ENCODE measurements around the gene RUNDC1. TPM values are rescaled to one million over a fixed set of nuclear protein-coding genes. Genes with fewer than 3 reads are reported as not detected.

Gene RUNDC1
- polyA plus RNA-seq, 1 donor (not counting 4 experiments of a cell fraction or from before 2014, with no cell fraction given): 11.1 TPM

DNA sequence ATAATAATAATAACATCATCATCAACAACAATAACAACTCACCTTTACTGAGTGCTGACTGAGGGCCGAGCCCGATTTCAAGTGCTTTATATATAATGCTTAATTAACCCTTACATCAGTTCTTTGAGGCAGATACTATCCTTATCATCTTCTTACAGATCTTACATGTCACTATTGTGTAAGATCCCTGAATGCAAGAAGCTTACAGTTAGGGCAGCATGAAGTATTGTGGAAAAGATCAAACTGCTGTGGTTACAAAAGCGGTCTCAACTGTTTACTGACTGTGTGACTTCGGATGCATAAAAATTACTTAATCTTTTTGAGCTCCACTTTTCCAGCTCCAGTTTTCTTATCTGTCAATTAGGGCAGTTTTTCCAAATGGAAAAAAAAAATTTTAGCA lies 38.6 kb downstream of the RUNDC1 start:
- no peaks in the 10 kb centered on the region for H3K9me1 ChIP-seq (ENCODE audit: control insufficient read depth, extremely low read depth, insufficient read depth, low read length)
- no peaks in the 10 kb centered on the region for H3K27me3 ChIP-seq (ENCODE audit: control insufficient read depth, extremely low read depth, insufficient read depth, low read length)
- TF ChIP-seq EZH2 (IDR thresholded peaks at IDR 0.05; ENCODE audit: low read length): no peak
- TF ChIP-seq, protein P1, sequence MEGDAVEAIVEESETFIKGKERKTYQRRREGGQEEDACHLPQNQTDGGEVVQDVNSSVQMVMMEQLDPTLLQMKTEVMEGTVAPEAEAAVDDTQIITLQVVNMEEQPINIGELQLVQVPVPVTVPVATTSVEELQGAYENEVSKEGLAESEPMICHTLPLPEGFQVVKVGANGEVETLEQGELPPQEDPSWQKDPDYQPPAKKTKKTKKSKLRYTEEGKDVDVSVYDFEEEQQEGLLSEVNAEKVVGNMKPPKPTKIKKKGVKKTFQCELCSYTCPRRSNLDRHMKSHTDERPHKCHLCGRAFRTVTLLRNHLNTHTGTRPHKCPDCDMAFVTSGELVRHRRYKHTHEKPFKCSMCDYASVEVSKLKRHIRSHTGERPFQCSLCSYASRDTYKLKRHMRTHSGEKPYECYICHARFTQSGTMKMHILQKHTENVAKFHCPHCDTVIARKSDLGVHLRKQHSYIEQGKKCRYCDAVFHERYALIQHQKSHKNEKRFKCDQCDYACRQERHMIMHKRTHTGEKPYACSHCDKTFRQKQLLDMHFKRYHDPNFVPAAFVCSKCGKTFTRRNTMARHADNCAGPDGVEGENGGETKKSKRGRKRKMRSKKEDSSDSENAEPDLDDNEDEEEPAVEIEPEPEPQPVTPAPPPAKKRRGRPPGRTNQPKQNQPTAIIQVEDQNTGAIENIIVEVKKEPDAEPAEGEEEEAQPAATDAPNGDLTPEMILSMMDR (optimal IDR thresholded peaks at IDR 0.05 in 1 of 3, IDR thresholded peaks at IDR 0.05 in 1 of 3, conservative IDR thresholded peaks at IDR 0.05 in 1 of 3; ENCODE audit: extremely low read depth in 1 of 3, insufficient read depth in 2 of 3, low read length in 3 of 3): no peak
- H3K4me2 ChIP-seq (ENCODE audit: control insufficient read depth, extremely low read depth, insufficient read depth, low read depth, low read length): no peak overlapping the region
- peaks cover 20% of the 10 kb centered on the region for H3K79me2 ChIP-seq (ENCODE audit: control insufficient read depth, insufficient read depth, low read length)
- dilution Hi-C loops (cut with MboI; ENCODE audit: extremely low pct_ligation_motif_present, low sequenced_read_pairs): no loop called here
- no peak overlapping the region for H3K9ac ChIP-seq (ENCODE audit: control insufficient read depth, extremely low read depth, insufficient read depth, low read length)
- H3K36me3 ChIP-seq (ENCODE audit: control insufficient read depth in 2 of 2, extremely low read depth in 1 of 2, insufficient read depth in 2 of 2, low read length in 2 of 2): peaks cover 19 to 28% of the 10 kb centered on the region in 2 experiments
- H3K27ac ChIP-seq (ENCODE audit: control insufficient read depth, insufficient read depth, low read length): no peak overlapping the region
- no peak overlapping the region for H2AFZ ChIP-seq (ENCODE audit: control insufficient read depth, low read length)
- H3K4me3 ChIP-seq (ENCODE audit: control insufficient read depth in 2 of 3, extremely low read depth in 1 of 3, insufficient read depth in 2 of 3, low read depth in 1 of 3, low read length in 3 of 3): no peak overlapping the region
- peaks cover 11% of the 10 kb centered on the region for H3K4me1 ChIP-seq (ENCODE audit: control insufficient read depth, extremely low read depth, insufficient read depth, low read length)
- FAIRE-seq (no peak), DNase-seq (ENCODE audit: low read depth, low spot score) (no peak)
- H4K20me1 ChIP-seq (ENCODE audit: control insufficient read depth, extremely low read depth, insufficient read depth, low read length): no peaks in the 10 kb centered on the region
- H3K9me3 ChIP-seq (ENCODE audit: control insufficient read depth, low read depth, low read length): no peaks in the 10 kb centered on the region

DNA sequence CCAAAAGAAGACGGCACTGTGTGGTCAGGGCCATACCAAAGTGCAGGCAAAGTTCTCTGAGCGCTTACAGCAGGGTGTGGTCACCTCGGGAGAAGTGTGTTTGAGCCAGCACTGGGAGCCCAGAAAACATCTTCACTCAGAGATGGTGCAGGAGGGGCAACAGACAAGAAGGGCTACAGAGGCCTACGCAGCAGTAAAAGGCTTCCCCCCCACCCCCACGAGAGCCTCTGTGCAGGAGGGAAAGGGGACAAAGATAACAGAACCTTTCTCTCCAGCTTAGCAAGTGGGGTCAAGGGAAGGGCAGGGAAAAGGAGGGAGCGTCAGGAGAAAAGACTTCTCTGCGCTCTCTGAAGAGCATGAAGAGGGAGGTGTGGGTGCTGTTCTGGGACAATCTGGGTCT lies 39.1 kb downstream of the RUNDC1 start:
- H3K79me2 ChIP-seq (ENCODE audit: control insufficient read depth, insufficient read depth, low read length): peaks cover 20% of the 10 kb centered on the region
- peaks cover under 1% of the 10 kb centered on the region for H3K27me3 ChIP-seq (ENCODE audit: control insufficient read depth, extremely low read depth, insufficient read depth, low read length)
- no peaks in the 10 kb centered on the region for H3K9me1 ChIP-seq (ENCODE audit: control insufficient read depth, extremely low read depth, insufficient read depth, low read length)
- H3K4me1 ChIP-seq (ENCODE audit: control insufficient read depth, extremely low read depth, insufficient read depth, low read length): peaks cover 14% of the 10 kb centered on the region
- no peak overlapping the region for H2AFZ ChIP-seq (ENCODE audit: control insufficient read depth, low read length)
- no peak for FAIRE-seq
- dilution Hi-C loops (cut with MboI; ENCODE audit: extremely low pct_ligation_motif_present, low sequenced_read_pairs): no loop called here
- no peak overlapping the region for H3K27ac ChIP-seq (ENCODE audit: control insufficient read depth, insufficient read depth, low read length)
- no peak overlapping the region for H3K4me3 ChIP-seq (ENCODE audit: control insufficient read depth in 2 of 3, extremely low read depth in 1 of 3, insufficient read depth in 2 of 3, low read depth in 1 of 3, low read length in 3 of 3)
- peaks cover 16 to 27% of the 10 kb centered on the region in 2 experiments for H3K36me3 ChIP-seq (ENCODE audit: control insufficient read depth in 2 of 2, extremely low read depth in 1 of 2, insufficient read depth in 2 of 2, low read length in 2 of 2)
- no peak for DNase-seq (ENCODE audit: low read depth, low spot score)
- H4K20me1 ChIP-seq (ENCODE audit: control insufficient read depth, extremely low read depth, insufficient read depth, low read length): no peaks in the 10 kb centered on the region
- H3K9me3 ChIP-seq (ENCODE audit: control insufficient read depth, low read depth, low read length): no peaks in the 10 kb centered on the region
- H3K4me2 ChIP-seq (ENCODE audit: control insufficient read depth, extremely low read depth, insufficient read depth, low read depth, low read length): no peak overlapping the region
- H3K9ac ChIP-seq (ENCODE audit: control insufficient read depth, extremely low read depth, insufficient read depth, low read length): no peak overlapping the region
- TF ChIP-seq EZH2 (IDR thresholded peaks at IDR 0.05; ENCODE audit: low read length): no peak
- TF ChIP-seq, protein P1 (optimal IDR thresholded peaks at IDR 0.05 in 1 of 3, IDR thresholded peaks at IDR 0.05 in 1 of 3, conservative IDR thresholded peaks at IDR 0.05 in 1 of 3; ENCODE audit: extremely low read depth in 1 of 3, insufficient read depth in 2 of 3, low read length in 3 of 3): no peak

Measured in keratinocyte (primary cell).